HUES48 (cell line): Measurements from ENCODE around the gene ACIN1.

Experiments used
- H3K27ac ChIP-seq: one replicate; pipeline ENCODE4 v1.7.0; 2013; ENCODE audit warnings: low read depth, low read length, inconsistent platforms
- H3K27me3 ChIP-seq: 2 replicates; pipeline ENCODE4 v1.6.1; 2013; ENCODE audit warnings: mild to moderate bottlenecking, low read length; ENCODE audit not compliant: control insufficient read depth, insufficient read depth
- H3K36me3 ChIP-seq: 2 replicates; pipeline ENCODE4 v1.6.1; 2013; ENCODE audit warnings: low read length; ENCODE audit not compliant: control insufficient read depth, insufficient read depth
- H3K4me1 ChIP-seq: 2 replicates; pipeline ENCODE4 v1.6.1; 2013; ENCODE audit warnings: mild to moderate bottlenecking, low read length; ENCODE audit not compliant: control insufficient read depth, insufficient read depth
- H3K4me3 ChIP-seq: 2 replicates; pipeline ENCODE4 v1.5.1; 2013; ENCODE audit warnings: mild to moderate bottlenecking, low read depth, low read length
- H3K9ac ChIP-seq: 2 replicates; pipeline ENCODE4 v1.6.1; 2013; ENCODE audit warnings: mild to moderate bottlenecking, low read depth, low read length, moderate library complexity
- H3K9me3 ChIP-seq: 2 replicates; pipeline ENCODE4 v1.6.1; 2013; ENCODE audit warnings: low read length; ENCODE audit not compliant: control insufficient read depth, insufficient read depth

The ACIN1 gene

DNA sequence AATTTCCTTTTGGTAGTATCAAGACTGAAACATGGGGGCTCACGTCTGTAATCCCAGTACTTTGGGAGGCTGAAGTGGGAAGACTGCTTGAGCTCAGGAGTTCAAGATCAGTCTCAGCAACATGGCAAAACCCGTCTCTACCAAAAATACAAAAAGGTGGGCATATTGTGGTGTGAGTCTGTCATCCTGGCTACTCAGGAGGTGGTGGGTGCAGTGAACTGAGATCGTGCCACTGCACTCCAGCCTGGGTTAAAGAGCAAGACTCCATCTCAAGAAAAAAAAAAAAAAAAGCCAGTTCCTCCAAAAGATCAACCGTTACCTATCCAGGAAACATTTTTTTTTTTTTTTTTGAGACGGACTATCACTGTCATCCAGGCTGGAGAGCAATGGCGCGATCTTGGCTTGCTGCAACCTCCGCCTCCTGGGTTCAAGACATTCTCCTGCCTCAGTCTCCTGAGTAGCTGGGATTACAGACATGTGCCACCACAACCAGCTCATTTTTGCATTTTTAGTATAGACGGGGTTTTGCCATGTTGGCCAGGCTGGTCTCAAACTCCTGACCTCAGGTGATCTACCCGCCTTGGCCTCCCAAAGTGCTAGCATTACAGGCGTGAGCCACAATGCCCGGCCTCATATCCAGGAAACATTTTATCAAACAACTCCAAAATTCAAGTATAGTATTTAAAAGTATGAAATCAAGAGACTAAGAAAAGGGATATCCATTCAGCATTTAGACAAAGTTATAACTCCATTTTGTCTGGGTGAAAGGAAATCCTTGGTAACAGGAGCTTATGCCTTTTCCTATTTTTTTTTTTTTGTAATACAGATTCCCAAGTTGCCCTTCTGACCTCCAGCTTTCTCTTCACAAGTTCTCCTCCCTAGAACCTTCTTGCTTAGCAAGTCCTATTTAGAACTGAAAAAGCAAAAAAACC lies 3.4 kb downstream of the ACIN1 start:
- Histone ChIP-seq H3K4me3 (no peak overlapping the region), H3K36me3 (peaks cover 68% of the 10 kb centered on the region), H3K9ac (no peak overlapping the region), H3K27ac (no peak overlapping the region), H3K4me1 (peaks cover 3% of the 10 kb centered on the region; the same call in 1 of the 2 replicates), H3K27me3 (no peaks in the 10 kb centered on the region), H3K9me3 (no peaks in the 10 kb centered on the region)

DNA sequence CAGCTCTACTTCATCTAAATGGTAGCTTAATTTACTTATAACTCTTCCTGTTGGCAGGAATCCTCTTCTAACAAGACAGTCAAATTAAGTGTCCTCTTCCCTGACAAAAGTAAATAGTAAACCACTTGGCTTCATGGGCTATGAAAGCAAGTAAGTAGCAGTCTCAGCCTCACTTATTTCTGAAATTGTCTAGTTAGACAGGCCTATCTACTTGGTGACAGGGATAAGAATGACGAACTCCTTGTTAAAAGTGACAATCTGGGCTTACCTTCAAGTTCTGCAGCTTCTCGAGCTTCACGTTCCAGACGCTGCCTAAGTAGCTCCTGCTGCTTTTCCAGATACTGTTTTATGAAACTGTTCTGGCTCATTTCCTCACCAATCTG lies 4.7 kb downstream of the ACIN1 start:
- Histone ChIP-seq H3K36me3 (peaks cover 81% of the 10 kb centered on the region), H3K9me3 (no peaks in the 10 kb centered on the region), H3K9ac (no peak overlapping the region), H3K27me3 (no peaks in the 10 kb centered on the region), H3K27ac (no peak overlapping the region), H3K4me3 (no peak overlapping the region), H3K4me1 (peaks cover 3% of the 10 kb centered on the region; the same call in 1 of the 2 replicates)

- Histone ChIP-seq H3K4me3 (no peak overlapping the region), H3K36me3 (peaks cover 87% of the 10 kb centered on the region), H3K9me3 (no peaks in the 10 kb centered on the region), H3K9ac (no peak overlapping the region), H3K27me3 (no peaks in the 10 kb centered on the region), H3K27ac (no peak overlapping the region), H3K4me1 (peaks cover 3% of the 10 kb centered on the region; the same call in 1 of the 2 replicates)
Measured at GRCh38 chr14:23089498-23090253, 5.3 kb downstream of the ACIN1 start.

DNA sequence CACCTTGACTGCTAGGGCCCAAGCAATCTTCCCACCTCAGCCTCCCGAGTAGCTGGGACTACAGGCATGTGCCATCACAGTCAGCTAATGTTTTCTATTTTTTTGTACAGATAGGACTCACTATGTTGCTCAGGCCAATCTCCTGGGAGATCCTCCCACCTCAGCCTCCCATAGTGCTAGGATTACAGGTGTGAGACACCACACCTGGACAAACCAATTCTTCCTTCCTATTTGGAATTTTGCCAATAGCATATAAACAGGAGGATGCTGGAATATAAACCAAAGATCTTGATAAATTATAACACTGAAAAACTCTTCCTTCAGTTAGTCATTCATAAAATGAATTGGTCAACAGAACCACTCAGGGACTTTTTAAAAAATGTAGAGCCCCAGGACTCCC lies 8.4 kb downstream of the ACIN1 start:
- no peak overlapping the region for H3K4me3 ChIP-seq
- H3K27ac ChIP-seq = no peak overlapping the region
- H3K27me3 ChIP-seq = no peaks in the 10 kb centered on the region
- H3K4me1 ChIP-seq = no peaks in the 10 kb centered on the region
- peaks cover 96% of the 10 kb centered on the region for H3K36me3 ChIP-seq
- no peaks in the 10 kb centered on the region for H3K9me3 ChIP-seq
- no peak overlapping the region for H3K9ac ChIP-seq

- Histone ChIP-seq H3K9ac (no peak overlapping the region), H3K36me3 (peaks cover 98% of the 10 kb centered on the region), H3K27ac (no peak overlapping the region)
Measured at GRCh38 chr14:23085458-23085857, 9.5 kb downstream of the ACIN1 start.

DNA sequence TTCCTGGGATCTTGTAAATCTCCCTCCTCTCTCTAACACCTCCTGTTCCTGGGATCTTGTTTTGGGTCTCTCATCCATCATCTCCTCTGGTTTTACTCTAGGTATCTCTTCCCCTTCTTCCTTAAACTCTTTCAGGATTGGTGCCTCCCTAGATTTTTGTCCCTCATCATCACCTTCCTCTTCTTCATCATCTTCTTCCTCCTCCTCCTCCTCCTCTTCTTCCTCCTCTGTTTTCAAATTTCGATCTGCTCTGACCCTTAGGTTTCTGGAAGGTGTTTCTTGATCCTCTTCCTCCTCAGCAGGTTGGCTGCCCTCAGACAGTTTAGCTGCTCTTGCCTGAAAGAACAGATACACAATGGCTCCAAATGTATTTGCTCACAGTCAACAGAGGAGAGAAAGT lies 14.5 kb downstream of the ACIN1 start:
- Histone ChIP-seq H3K27me3 (no peaks in the 10 kb centered on the region), H3K9me3 (no peaks in the 10 kb centered on the region), H3K4me3 (no peak overlapping the region), H3K9ac (no peak overlapping the region), H3K27ac (no peak overlapping the region), H3K4me1 (no peaks in the 10 kb centered on the region), H3K36me3 (peaks cover 97% of the 10 kb centered on the region)

More at GRCh38 chr14:23085458-23085857, 9.5 kb downstream of the ACIN1 start:
- Histone ChIP-seq H3K27me3 (no peaks in the 10 kb centered on the region), H3K9me3 (no peaks in the 10 kb centered on the region), H3K4me1 (no peaks in the 10 kb centered on the region), H3K4me3 (no peak overlapping the region)

DNA sequence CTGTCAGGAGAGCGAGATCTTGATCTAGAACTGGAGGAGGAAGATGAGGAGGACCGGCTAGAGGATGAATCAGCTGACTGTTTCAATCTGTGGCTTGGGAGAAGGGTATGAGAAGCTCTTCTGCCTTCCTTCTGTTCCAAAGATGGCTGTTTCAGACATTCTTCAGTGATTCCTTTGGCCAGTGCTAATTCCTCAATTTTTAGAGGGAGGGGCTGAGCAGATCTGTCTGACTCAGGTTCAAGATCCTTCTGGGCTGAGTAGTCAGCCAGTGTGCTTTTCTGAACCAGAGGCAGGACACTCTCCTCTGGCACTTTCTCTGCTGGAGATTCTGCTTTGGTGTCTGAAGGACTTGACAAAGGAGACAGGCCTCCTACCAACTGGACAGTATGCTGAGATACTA lies 15.2 kb downstream of the ACIN1 start:
- H3K9ac ChIP-seq = no peak overlapping the region
- H3K4me3 ChIP-seq = no peak overlapping the region
- no peaks in the 10 kb centered on the region for H3K27me3 ChIP-seq
- peaks cover 97% of the 10 kb centered on the region for H3K36me3 ChIP-seq
- H3K27ac ChIP-seq = no peak overlapping the region
- no peaks in the 10 kb centered on the region for H3K9me3 ChIP-seq
- no peaks in the 10 kb centered on the region for H3K4me1 ChIP-seq

DNA sequence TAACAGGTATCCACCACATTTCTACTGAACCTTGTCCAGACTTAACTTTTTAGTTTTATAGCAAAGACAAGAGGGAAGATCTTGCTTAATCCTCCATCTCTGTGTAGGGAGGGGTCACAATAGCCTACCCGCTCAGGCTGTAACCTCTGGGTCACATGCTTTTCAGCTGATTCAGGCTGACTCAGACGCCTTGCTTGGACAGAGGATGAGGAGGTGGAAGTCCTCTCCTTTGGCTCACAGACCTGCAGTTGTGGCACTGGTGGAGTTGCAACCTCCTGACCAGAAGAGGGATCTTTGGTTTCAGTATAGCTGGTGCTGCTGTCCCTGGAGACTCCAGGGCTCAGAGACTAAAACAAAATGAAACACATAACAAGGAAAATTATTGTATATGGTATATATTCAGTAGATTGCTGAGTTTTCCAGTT lies 16.2 kb downstream of the ACIN1 start:
- Histone ChIP-seq H3K4me1 (no peaks in the 10 kb centered on the region), H3K27ac (no peak overlapping the region), H3K9me3 (no peaks in the 10 kb centered on the region), H3K9ac (no peak overlapping the region), H3K36me3 (peaks cover 96% of the 10 kb centered on the region), H3K27me3 (no peaks in the 10 kb centered on the region), H3K4me3 (no peak overlapping the region)

DNA sequence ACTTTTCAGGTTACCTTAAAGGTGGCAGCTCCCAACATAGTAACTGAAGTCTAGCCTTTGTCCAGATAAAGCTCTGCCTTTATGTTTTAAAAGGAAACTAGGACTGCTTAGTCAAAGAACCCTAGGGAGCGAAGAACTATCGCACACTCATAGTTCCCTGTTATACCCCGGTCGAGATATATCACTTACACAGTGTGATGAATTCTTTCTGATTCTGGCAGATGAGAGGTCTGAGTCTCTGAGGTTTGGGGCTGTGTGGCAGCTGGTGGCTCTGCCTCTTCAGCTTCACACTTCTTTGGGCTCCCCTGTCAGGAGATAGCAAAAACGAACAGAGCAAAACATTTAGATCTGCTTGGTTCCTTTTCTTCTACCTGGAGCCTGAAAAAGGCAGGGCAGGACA lies 17.0 kb downstream of the ACIN1 start:
- Histone ChIP-seq H3K27ac (no peak overlapping the region), H3K4me1 (0 out of 2 replicates have a peak, but pooled peaks cover under 1% of the 10 kb centered on the region), H3K27me3 (no peaks in the 10 kb centered on the region), H3K9me3 (no peaks in the 10 kb centered on the region), H3K9ac (no peak overlapping the region), H3K4me3 (no peak overlapping the region), H3K36me3 (peaks cover 91% of the 10 kb centered on the region)

GRCh38 chr14:23076785-23077408 lies 18.0 kb downstream of the ACIN1 start:
- Histone ChIP-seq H3K36me3 (peaks cover 90% of the 10 kb centered on the region), H3K9ac (no peak overlapping the region), H3K4me1 (peaks cover 10% of the 10 kb centered on the region), H3K4me3 (no peak overlapping the region), H3K27me3 (no peaks in the 10 kb centered on the region), H3K9me3 (no peaks in the 10 kb centered on the region), H3K27ac (no peak overlapping the region)
